GM23338 (cell line): Measurements from ENCODE around the gene TRIM23. TPM values are rescaled to one million over a fixed set of nuclear protein-coding genes. Genes with fewer than 3 reads are reported as not detected.
"Not testable (repeated sequence)": the region's sequence is repeated elsewhere in the genome, so short reads cannot be mapped to it uniquely, and the experiment has no call there.

Source experiments
- ATAC-seq: fragments of 200-7000 bp; cut with Tn5 transposase; 3 replicates; pipeline ENCODE4 v1.9.1; 2020
- DNase-seq: peaks from one replicate; pipeline ENCODE4 v3.0.0-alpha.2; 2015; ENCODE audit warnings: low spot score
- H2AFZ ChIP-seq: fragments of 200-600 bp; sonication (generic); 2 replicates; pipeline ENCODE4 v1.8.0; 2016; ENCODE audit warnings: antibody characterized with exemption, mild to moderate bottlenecking, moderate library complexity
- H3F3A ChIP-seq: fragments of 200-600 bp; sonication (generic); replicated peaks from 2 replicates; pipeline ENCODE4 v1.8.0; 2017; ENCODE audit warnings: antibody characterized with exemption, mixed run types, low read depth
- H3K27ac ChIP-seq: fragments of 200-600 bp; sonication (generic); 2 replicates; pipeline ENCODE4 v1.6.1; 2016; ENCODE audit warnings: low read depth
- H3K27me3 ChIP-seq: fragments of 200-600 bp; sonication (generic); 2 replicates; pipeline ENCODE4 v1.8.0; 2016; ENCODE audit warnings: mild to moderate bottlenecking, mixed run types, moderate library complexity; ENCODE audit not compliant: insufficient read depth
- H3K36me3 ChIP-seq: fragments of 200-600 bp; sonication (generic); 2 replicates; pipeline ENCODE4 v1.8.0; 2016; ENCODE audit warnings: mild to moderate bottlenecking; ENCODE audit not compliant: insufficient read depth
- H3K4me1 ChIP-seq: fragments of 200-600 bp; sonication (generic); 2 replicates; pipeline ENCODE4 v1.8.0; 2016; ENCODE audit warnings: mild to moderate bottlenecking, moderate library complexity; ENCODE audit not compliant: insufficient read depth
- H3K4me2 ChIP-seq: fragments of 200-600 bp; sonication (generic); 2 replicates; pipeline ENCODE4 v1.7.1; 2017; ENCODE audit warnings: mixed run types
- H3K4me3 ChIP-seq: fragments of 200-600 bp; sonication (generic); 2 replicates; pipeline ENCODE4 v1.6.1; 2016; ENCODE audit warnings: mixed run types
- H3K79me2 ChIP-seq: fragments of 200-600 bp; sonication (generic); replicated peaks from 2 replicates; pipeline ENCODE4 v1.8.0; 2017; ENCODE audit warnings: mild to moderate bottlenecking; ENCODE audit not compliant: insufficient read depth
- H3K9me2 ChIP-seq: fragments of 200-600 bp; sonication (generic); 2 replicates; pipeline ENCODE4 v1.8.0; 2017; ENCODE audit not compliant: insufficient read depth
- H4K20me1 ChIP-seq: fragments of 200-600 bp; sonication (generic); replicated peaks from 2 replicates; pipeline ENCODE4 v1.8.0; 2017; ENCODE audit warnings: mild to moderate bottlenecking; ENCODE audit not compliant: insufficient read depth
- H3K27ac Mint-ChIP-seq: 2 replicates; pipeline ENCODE4 v1.8.0; 2020; ENCODE audit warnings: inconsistent platforms, mild to moderate bottlenecking, moderate library complexity, mixed read lengths
- H3K27me3 Mint-ChIP-seq: 3 replicates; pipeline ENCODE4 v1.8.0; 2022; ENCODE audit warnings: low read depth, mild to moderate bottlenecking, moderate library complexity, mixed read lengths, inconsistent platforms; ENCODE audit not compliant: insufficient read depth, poor library complexity
- H3K36me3 Mint-ChIP-seq: 3 replicates; pipeline ENCODE4 v1.8.0; 2021; ENCODE audit warnings: low read depth, mild to moderate bottlenecking, inconsistent platforms, moderate library complexity, mixed read lengths
- H3K4me1 Mint-ChIP-seq: 3 replicates; pipeline ENCODE4 v1.8.0; 2020; ENCODE audit warnings: mild to moderate bottlenecking, inconsistent platforms, mixed read lengths
- H3K4me3 Mint-ChIP-seq: 3 replicates; pipeline ENCODE4 v1.8.0; 2021; ENCODE audit warnings: moderate library complexity, mild to moderate bottlenecking, inconsistent platforms, mixed read lengths
- H3K9me3 Mint-ChIP-seq: 3 replicates; pipeline ENCODE4 v1.8.0; 2020; ENCODE audit warnings: moderate library complexity, mild to moderate bottlenecking, inconsistent platforms, mixed read lengths
- EZH2phosphoT487 ChIP-seq: fragments of 200-600 bp; sonication (generic); IDR thresholded peaks from one replicate; pipeline ENCODE4 v1.8.1; 2018; ENCODE audit warnings: antibody characterized with exemption; ENCODE audit not compliant: unreplicated experiment
- NANOG ChIP-seq: IDR thresholded peaks from 2 replicates; pipeline ENCODE4 v1.6.1; 2016; ENCODE audit warnings: antibody characterized with exemption, borderline replicate concordance
- ZNF114 ChIP-seq: fragments of 250-450 bp; sonication (Bioruptor Pico); IDR thresholded peaks from 2 replicates; pipeline ENCODE4 v1.5.0; 2020; ENCODE audit warnings: mild to moderate bottlenecking, moderate library complexity
- polyA plus RNA-seq: library from polyadenylated mRNA; unstranded; fragments of >200 nt; fragmentation: Nextera tagmentation; extraction: Ambion mirVana; gene quantifications from 2 replicates; pipeline ENCODE4 v1.2.1, GENCODE V29; 2016
- total RNA-seq: library from RNA; depleted of rRNA; stranded (reverse); fragments of >200 nt; shearing (Covaris generic); gene quantifications from 2 replicates; pipeline ENCODE4 v1.2.3, GENCODE V29; 2014
- TF ChIP-seq, protein P1 (sequence below): IDR thresholded peaks from one replicate; pipeline ENCODE4 v1.6.1; 2018; ENCODE audit warnings: antibody characterized with exemption; ENCODE audit not compliant: unreplicated experiment
- TF ChIP-seq, protein P2 (sequence below): IDR thresholded peaks from 2 replicates; pipeline ENCODE4 v1.6.1; 2016; ENCODE audit warnings: antibody characterized with exemption

The TRIM23 gene
- total and polyA plus RNA-seq, 2 experiments from 2014 or later: 5.4 to 10.4 TPM

DNA sequence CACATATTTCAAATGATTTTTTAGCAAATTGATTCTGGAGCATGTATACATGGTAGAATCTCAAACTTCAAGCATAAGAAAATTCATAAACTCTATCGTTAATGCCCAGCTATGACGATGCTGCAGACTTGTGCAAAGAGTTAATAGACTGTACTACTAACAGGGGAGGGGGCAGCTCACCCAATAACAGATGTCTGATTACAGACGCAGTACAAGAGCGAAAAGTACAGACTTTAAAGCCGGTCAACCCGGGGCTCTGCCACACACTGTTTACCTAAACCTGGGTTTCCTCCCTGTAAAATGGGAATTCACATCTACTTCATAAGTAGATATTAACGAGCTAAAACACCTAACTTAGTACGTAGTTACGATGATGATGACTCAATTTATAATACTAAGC, 651 bp downstream of the TRIM23 start (continued):
- TF ChIP-seq, protein P1, sequence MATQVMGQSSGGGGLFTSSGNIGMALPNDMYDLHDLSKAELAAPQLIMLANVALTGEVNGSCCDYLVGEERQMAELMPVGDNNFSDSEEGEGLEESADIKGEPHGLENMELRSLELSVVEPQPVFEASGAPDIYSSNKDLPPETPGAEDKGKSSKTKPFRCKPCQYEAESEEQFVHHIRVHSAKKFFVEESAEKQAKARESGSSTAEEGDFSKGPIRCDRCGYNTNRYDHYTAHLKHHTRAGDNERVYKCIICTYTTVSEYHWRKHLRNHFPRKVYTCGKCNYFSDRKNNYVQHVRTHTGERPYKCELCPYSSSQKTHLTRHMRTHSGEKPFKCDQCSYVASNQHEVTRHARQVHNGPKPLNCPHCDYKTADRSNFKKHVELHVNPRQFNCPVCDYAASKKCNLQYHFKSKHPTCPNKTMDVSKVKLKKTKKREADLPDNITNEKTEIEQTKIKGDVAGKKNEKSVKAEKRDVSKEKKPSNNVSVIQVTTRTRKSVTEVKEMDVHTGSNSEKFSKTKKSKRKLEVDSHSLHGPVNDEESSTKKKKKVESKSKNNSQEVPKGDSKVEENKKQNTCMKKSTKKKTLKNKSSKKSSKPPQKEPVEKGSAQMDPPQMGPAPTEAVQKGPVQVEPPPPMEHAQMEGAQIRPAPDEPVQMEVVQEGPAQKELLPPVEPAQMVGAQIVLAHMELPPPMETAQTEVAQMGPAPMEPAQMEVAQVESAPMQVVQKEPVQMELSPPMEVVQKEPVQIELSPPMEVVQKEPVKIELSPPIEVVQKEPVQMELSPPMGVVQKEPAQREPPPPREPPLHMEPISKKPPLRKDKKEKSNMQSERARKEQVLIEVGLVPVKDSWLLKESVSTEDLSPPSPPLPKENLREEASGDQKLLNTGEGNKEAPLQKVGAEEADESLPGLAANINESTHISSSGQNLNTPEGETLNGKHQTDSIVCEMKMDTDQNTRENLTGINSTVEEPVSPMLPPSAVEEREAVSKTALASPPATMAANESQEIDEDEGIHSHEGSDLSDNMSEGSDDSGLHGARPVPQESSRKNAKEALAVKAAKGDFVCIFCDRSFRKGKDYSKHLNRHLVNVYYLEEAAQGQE: no peak
- TF ChIP-seq, protein P2, sequence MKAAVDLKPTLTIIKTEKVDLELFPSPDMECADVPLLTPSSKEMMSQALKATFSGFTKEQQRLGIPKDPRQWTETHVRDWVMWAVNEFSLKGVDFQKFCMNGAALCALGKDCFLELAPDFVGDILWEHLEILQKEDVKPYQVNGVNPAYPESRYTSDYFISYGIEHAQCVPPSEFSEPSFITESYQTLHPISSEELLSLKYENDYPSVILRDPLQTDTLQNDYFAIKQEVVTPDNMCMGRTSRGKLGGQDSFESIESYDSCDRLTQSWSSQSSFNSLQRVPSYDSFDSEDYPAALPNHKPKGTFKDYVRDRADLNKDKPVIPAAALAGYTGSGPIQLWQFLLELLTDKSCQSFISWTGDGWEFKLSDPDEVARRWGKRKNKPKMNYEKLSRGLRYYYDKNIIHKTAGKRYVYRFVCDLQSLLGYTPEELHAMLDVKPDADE: no peak
- TF ChIP-seq EZH2phosphoT487: no peak

DNA sequence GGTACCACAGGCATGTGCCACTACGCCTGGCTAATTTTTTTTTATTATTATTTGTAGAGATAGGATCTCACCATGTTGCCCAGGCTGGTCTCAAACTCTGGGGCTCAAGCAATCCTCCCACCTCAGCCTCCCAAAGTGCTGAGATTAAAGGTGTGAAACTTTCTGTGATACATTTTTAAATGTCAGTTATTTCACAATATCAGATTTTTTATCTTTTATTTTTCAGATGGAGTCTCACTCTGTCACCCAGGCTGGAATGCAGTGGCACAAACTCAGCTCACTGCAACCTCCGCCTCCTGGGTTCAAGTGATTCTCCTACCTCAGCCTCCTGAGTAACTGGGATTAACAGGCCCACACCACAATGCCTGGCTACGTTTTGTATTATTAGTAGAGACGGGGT, 2.2 kb downstream of the TRIM23 start:
- peaks cover 74% of the 10 kb centered on the region for H3K79me2 ChIP-seq
- not testable (repeated sequence) for H3K4me3 Mint-ChIP-seq, H3K36me3 Mint-ChIP-seq, DNase-seq, H3K4me3 ChIP-seq, H3K27me3 Mint-ChIP-seq, H3K4me1 Mint-ChIP-seq, H3K9me2 ChIP-seq, H3K9me3 Mint-ChIP-seq, H3K4me1 ChIP-seq, H3K27ac Mint-ChIP-seq, H3K4me2 ChIP-seq, H2AFZ ChIP-seq, H3F3A ChIP-seq, H4K20me1 ChIP-seq, H3K27ac ChIP-seq, H3K36me3 ChIP-seq, ATAC-seq, H3K27me3 ChIP-seq

DNA sequence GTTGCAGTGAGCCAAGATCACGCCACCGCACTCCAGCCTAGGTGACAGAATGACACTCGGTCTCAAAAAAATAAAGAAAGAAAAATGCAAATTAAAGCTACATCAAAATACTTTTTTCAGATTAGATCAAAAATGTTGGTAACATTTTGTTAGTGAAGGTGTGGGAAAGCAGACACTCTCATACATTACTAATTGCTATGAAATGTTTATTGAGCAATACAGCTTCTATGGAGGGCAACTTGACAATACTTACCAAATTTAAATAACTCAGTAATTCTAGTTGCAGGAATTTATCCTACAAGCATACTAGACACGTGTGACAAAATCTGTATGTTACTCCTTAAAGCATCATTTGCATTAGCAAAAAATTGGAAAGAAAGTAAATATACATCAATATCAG, 4.1 kb downstream of the TRIM23 start:
- Histone ChIP-seq H3K36me3 (no peaks in the 10 kb centered on the region), H3K27ac (no peak overlapping the region), H3F3A (no peaks in the 10 kb centered on the region), H3K4me2 (no peak overlapping the region), H3K4me1 (peaks cover 6% of the 10 kb centered on the region; the same call in 1 of the 2 replicates), H3K9me2 (no peaks in the 10 kb centered on the region), H4K20me1 (0 out of 2 replicates have a peak, but pooled peaks cover 4% of the 10 kb centered on the region), H2AFZ (no peak overlapping the region), H3K79me2 (peaks cover 56% of the 10 kb centered on the region), H3K27me3 (no peaks in the 10 kb centered on the region), H3K4me3 (no peak overlapping the region)
- no peak for ATAC-seq
- Mint-ChIP-seq H3K36me3 (no peaks in the 10 kb centered on the region; the same call in 2 of the 3 replicates), H3K27me3 (peaks cover 4% of the 10 kb centered on the region), H3K4me1 (peaks cover 3% of the 10 kb centered on the region), H3K4me3 (no peak overlapping the region), H3K27ac (no peak overlapping the region), H3K9me3 (no peaks in the 10 kb centered on the region)
- DNase-seq: no peak
- TF ChIP-seq ZNF114: no peak
- TF ChIP-seq, protein P1: no peak
- no peak for TF ChIP-seq NANOG
